C4-2B (cell line): ENCODE data around the gene TSPAN31.

Experiments used
- H3K27ac ChIP-seq: fragments of 450-650 bp; 2 replicates; pipeline ENCODE4 v1.5.1; 2017
- CTCF ChIP-seq: fragments of 450-650 bp; conservative IDR thresholded peaks from 2 replicates; pipeline ENCODE4 v1.5.1; 2017; ENCODE audit warnings: mild to moderate bottlenecking
- ZFX ChIP-seq: fragments of 450-650 bp; IDR thresholded peaks from 2 replicates; pipeline ENCODE4 v1.6.1; 2017

Gene TSPAN31

GRCh38 chr12:57729321-57729844, 15.5 kb upstream of the TSPAN31 start:
- no peak overlapping the region for H3K27ac ChIP-seq
- no peak for TF ChIP-seq ZFX
- TF ChIP-seq CTCF, result no peak

GRCh38 chr12:57730336-57731067, 14.3 kb upstream of the TSPAN31 start:
- TF ChIP-seq ZFX (no peak), CTCF (no peak)
- H3K27ac ChIP-seq, result no peak overlapping the region

GRCh38 chr12:57731411-57732080, 13.3 kb upstream of the TSPAN31 start:
- H3K27ac ChIP-seq, result no peak overlapping the region
- TF ChIP-seq ZFX (no peak), CTCF (no peak)

GRCh38 chr12:57732270-57732669, 12.6 kb upstream of the TSPAN31 start:
- no peak overlapping the region for H3K27ac ChIP-seq
- TF ChIP-seq ZFX (no peak), CTCF (no peak)

- no peak for TF ChIP-seq ZFX
- TF ChIP-seq CTCF, result no peak
- no peak overlapping the region for H3K27ac ChIP-seq
Observed at GRCh38 chr12:57732726-57733593, 11.9 kb upstream of the TSPAN31 start.

GRCh38 chr12:57733928-57734327, 10.9 kb upstream of the TSPAN31 start:
- H3K27ac ChIP-seq, result no peak overlapping the region
- TF ChIP-seq ZFX (no peak), CTCF (no peak)
